ENCODE results near the gene METTL15.
"Not testable (repeated sequence)": the region's sequence is repeated elsewhere in the genome, so short reads cannot be mapped to it uniquely, and the experiment has no call there.

METTL15 gene

DNA sequence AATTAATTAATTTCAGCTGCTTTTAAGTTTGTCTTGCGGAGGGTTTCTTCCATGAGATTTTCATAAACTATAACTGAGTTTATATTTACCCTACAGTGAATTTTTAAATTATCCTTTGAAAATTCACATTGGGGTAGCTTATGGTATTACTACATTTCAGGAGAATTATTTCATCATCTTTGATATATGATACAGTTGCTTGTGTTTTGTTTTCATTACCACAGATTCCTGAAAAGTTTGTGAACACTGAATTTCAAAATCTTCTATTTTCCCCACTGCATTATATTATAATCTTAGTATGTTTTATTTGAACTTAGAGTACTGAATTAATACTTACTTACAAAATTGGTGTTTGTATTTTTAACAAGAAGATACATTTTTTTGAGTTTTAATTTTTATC lies 24.4 kb downstream of the METTL15 start:
- no peak for TF ChIP-seq ZNF384 (IDR thresholded peaks at IDR 0.05)
- TF ChIP-seq CTBP1 (IDR thresholded peaks at IDR 0.05; ENCODE audit: borderline replicate concordance) = no peak
- no peak for TF ChIP-seq PKNOX1 (IDR thresholded peaks at IDR 0.05)
- TF ChIP-seq NFRKB (IDR thresholded peaks at IDR 0.05) = no peak
- TF ChIP-seq ARNT (IDR thresholded peaks at IDR 0.05) = no peak
- TF ChIP-seq LEF1 (IDR thresholded peaks at IDR 0.05; ENCODE audit: borderline replicate concordance) = no peak
- no peak for TF ChIP-seq FOXM1 (IDR thresholded peaks at IDR 0.05; ENCODE audit: borderline replicate concordance)
- no peak for TF ChIP-seq BHLHE40 (IDR thresholded peaks at IDR 0.05; ENCODE audit: borderline replicate concordance)
- no peak for TF ChIP-seq SP1 (IDR thresholded peaks at IDR 0.05)
- POLR2A ChIA-PET = no interaction called here
- DNase-seq (ENCODE audit: extremely low spot score) = no peak
- CTCF ChIA-PET = no interaction called here

- no peak for DNase-seq (ENCODE audit: extremely low spot score)
- ChIA-PET CTCF (no interaction called here), POLR2A (no interaction called here)
- TF ChIP-seq FOXM1 (IDR thresholded peaks at IDR 0.05; ENCODE audit: borderline replicate concordance) = no peak
- no peak for TF ChIP-seq SUZ12 (IDR thresholded peaks at IDR 0.05)
- TF ChIP-seq FOXK2 (IDR thresholded peaks at IDR 0.05) = no peak
- TF ChIP-seq TARDBP (IDR thresholded peaks at IDR 0.05) = no peak
- TF ChIP-seq FOXA1 (IDR thresholded peaks at IDR 0.05) = no peak
- no peak for TF ChIP-seq SP1 (IDR thresholded peaks at IDR 0.05)
- TF ChIP-seq LEF1 (IDR thresholded peaks at IDR 0.05; ENCODE audit: borderline replicate concordance) = no peak
- no peak for TF ChIP-seq HDGF (IDR thresholded peaks at IDR 0.05; ENCODE audit: borderline replicate concordance)
- no peak for TF ChIP-seq NFRKB (IDR thresholded peaks at IDR 0.05)
- no peak for TF ChIP-seq ELF4 (IDR thresholded peaks at IDR 0.05)
- no peak for TF ChIP-seq PKNOX1 (IDR thresholded peaks at IDR 0.05)
- no peak for TF ChIP-seq ARNT (IDR thresholded peaks at IDR 0.05)
- no peak for TF ChIP-seq ZNF384 (IDR thresholded peaks at IDR 0.05)
- TF ChIP-seq BHLHE40 (IDR thresholded peaks at IDR 0.05; ENCODE audit: borderline replicate concordance) = no peak
Observed at GRCh38 chr11:28133146-28133545, 25.0 kb downstream of the METTL15 start.

DNA sequence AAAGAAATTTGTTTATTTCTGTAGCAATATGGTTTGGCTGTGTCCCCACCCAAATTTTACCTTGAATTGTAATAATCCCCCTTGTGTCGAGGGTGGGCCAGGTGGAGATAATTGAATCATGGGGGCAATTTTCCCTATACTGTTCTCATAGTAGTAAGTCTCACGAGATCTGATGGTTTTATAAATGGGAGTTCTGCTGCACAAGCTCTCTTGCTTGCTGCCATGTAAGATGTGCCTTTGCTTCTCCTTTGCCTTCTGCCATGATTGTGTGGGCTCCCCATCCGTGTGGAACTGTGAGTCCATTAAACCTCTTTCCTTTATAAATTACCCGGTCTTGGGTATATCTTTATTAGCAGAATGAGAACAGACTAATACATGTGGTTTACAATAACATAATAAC lies 28.0 kb downstream of the METTL15 start:
- POLR2A ChIA-PET; CTCF ChIA-PET; DNase-seq (ENCODE audit: extremely low spot score): not testable (repeated sequence)

GRCh38 chr11:28137366-28137765 lies 29.2 kb downstream of the METTL15 start:
- CTCF ChIA-PET = no interaction called here
- no peak for DNase-seq (ENCODE audit: extremely low spot score)
- TF ChIP-seq BHLHE40 (IDR thresholded peaks at IDR 0.05; ENCODE audit: borderline replicate concordance) (no peak), ZNF384 (IDR thresholded peaks at IDR 0.05) (no peak), HDGF (IDR thresholded peaks at IDR 0.05; ENCODE audit: borderline replicate concordance) (no peak), FOXK2 (IDR thresholded peaks at IDR 0.05) (no peak), SP1 (IDR thresholded peaks at IDR 0.05) (no peak), LEF1 (IDR thresholded peaks at IDR 0.05; ENCODE audit: borderline replicate concordance) (no peak), SUZ12 (IDR thresholded peaks at IDR 0.05) (no peak), CTBP1 (IDR thresholded peaks at IDR 0.05; ENCODE audit: borderline replicate concordance) (no peak), ELF4 (IDR thresholded peaks at IDR 0.05) (no peak), TARDBP (IDR thresholded peaks at IDR 0.05) (no peak), L3MBTL2 (conservative IDR thresholded peaks at IDR 0.05) (no peak), PKNOX1 (IDR thresholded peaks at IDR 0.05) (no peak)
- POLR2A ChIA-PET = no interaction called here

GRCh38 chr11:28137832-28138231 lies 29.6 kb downstream of the METTL15 start:
- CTCF ChIA-PET = no interaction called here
- DNase-seq (ENCODE audit: extremely low spot score) = no peak
- POLR2A ChIA-PET = no interaction called here
- TF ChIP-seq NFRKB (IDR thresholded peaks at IDR 0.05) (no peak), ARNT (IDR thresholded peaks at IDR 0.05) (no peak), FOXM1 (IDR thresholded peaks at IDR 0.05; ENCODE audit: borderline replicate concordance) (no peak), CTBP1 (IDR thresholded peaks at IDR 0.05; ENCODE audit: borderline replicate concordance) (no peak), SUZ12 (IDR thresholded peaks at IDR 0.05) (no peak), SP1 (IDR thresholded peaks at IDR 0.05) (no peak), FOXA1 (IDR thresholded peaks at IDR 0.05) (no peak), PKNOX1 (IDR thresholded peaks at IDR 0.05) (no peak), L3MBTL2 (conservative IDR thresholded peaks at IDR 0.05) (no peak)

DNA sequence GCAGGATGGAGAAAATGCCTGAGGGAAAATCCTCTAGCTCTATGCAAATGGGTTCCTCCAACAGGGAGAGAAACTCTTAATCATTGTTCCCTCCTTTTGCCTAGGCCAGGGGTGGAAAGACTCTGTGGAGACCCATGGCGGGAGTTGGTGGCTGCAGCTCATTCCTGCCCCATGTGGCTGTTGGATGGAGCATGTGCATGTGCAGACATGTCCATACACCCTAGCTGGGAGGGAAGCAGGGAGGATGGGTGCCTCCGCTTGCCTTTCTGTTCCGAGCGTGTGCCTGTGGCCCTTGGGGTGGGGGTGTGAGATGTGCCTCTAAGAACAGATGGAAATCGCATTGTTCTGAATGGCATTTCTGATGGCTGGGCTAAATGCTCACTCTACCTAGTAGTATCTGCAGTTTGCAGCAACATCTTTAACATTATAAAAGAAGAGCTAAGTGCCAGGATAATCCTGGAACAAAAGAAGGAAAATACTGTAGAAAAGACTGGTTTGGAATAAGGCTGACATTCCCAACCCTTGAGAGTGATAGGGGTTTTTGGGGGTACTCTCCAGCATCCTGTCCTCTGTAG lies 31.7 kb downstream of the METTL15 start:
- no peak for DNase-seq (ENCODE audit: extremely low spot score)
- no peak for TF ChIP-seq BHLHE40 (IDR thresholded peaks at IDR 0.05; ENCODE audit: borderline replicate concordance)
- TF ChIP-seq L3MBTL2 (conservative IDR thresholded peaks at IDR 0.05) = no peak
- no peak for TF ChIP-seq SUZ12 (IDR thresholded peaks at IDR 0.05)
- TF ChIP-seq HDGF (IDR thresholded peaks at IDR 0.05; ENCODE audit: borderline replicate concordance) = no peak
- no peak for TF ChIP-seq NFRKB (IDR thresholded peaks at IDR 0.05)
- TF ChIP-seq ZNF384 (IDR thresholded peaks at IDR 0.05) = no peak
- TF ChIP-seq ELF4 (IDR thresholded peaks at IDR 0.05) = no peak
- TF ChIP-seq CTBP1 (IDR thresholded peaks at IDR 0.05; ENCODE audit: borderline replicate concordance) = no peak
- TF ChIP-seq SP1 (IDR thresholded peaks at IDR 0.05) = no peak
- no peak for TF ChIP-seq PKNOX1 (IDR thresholded peaks at IDR 0.05)
- no peak for TF ChIP-seq ARNT (IDR thresholded peaks at IDR 0.05)
- TF ChIP-seq FOXA1 (IDR thresholded peaks at IDR 0.05) = no peak
- TF ChIP-seq TARDBP (IDR thresholded peaks at IDR 0.05) = no peak
- no peak for TF ChIP-seq FOXM1 (IDR thresholded peaks at IDR 0.05; ENCODE audit: borderline replicate concordance)
- no peak for TF ChIP-seq FOXK2 (IDR thresholded peaks at IDR 0.05)
- TF ChIP-seq LEF1 (IDR thresholded peaks at IDR 0.05; ENCODE audit: borderline replicate concordance) = no peak
- ChIA-PET POLR2A (no interaction called here), CTCF (no interaction called here)
